Measurements from ENCODE around the gene SDF2L1. TPM values are rescaled to one million over a fixed set of nuclear protein-coding genes. Genes with fewer than 3 reads are reported as not detected.

SDF2L1 gene
- total and polyA plus RNA-seq, 2 of the 13 experiments (the other 11 are each of a cell fraction or from before 2014, with no cell fraction given) = 18.0 to 57.4 TPM

- TF ChIP-seq ZNF574 (CRISPR knock-in tag; IDR thresholded peaks at IDR 0.05) (no peak), HBP1 (CRISPR knock-in tag; IDR thresholded peaks at IDR 0.05; ENCODE audit: low read depth) (peak; percentile 40; the same call in 1 of the 2 replicates), FOXP4 (CRISPR knock-in tag; IDR thresholded peaks at IDR 0.05) (no peak), ZNF775 (CRISPR knock-in tag; IDR thresholded peaks at IDR 0.05; ENCODE audit: borderline replicate concordance) (peak; percentile 76; the same call in 1 of the 2 replicates), HOXA5 (CRISPR knock-in tag; IDR thresholded peaks at IDR 0.05) (no peak), THRA (CRISPR knock-in tag; IDR thresholded peaks at IDR 0.05; ENCODE audit: borderline replicate concordance) (no peak), GPN1 (CRISPR knock-in tag; IDR thresholded peaks at IDR 0.05; ENCODE audit: borderline replicate concordance) (no peak), HOXA3 (CRISPR knock-in tag; IDR thresholded peaks at IDR 0.05) (0 out of 2 replicates have a peak, but pooled peaks have one; percentile 0), STAG1 (CRISPR knock-in tag; IDR thresholded peaks at IDR 0.05) (peak; percentile 71), ZNF160 (CRISPR knock-in tag; IDR thresholded peaks at IDR 0.05) (0 out of 2 replicates have a peak, but pooled peaks have one; percentile 29), ZNF333 (CRISPR knock-in tag; IDR thresholded peaks at IDR 0.05; ENCODE audit: borderline replicate concordance) (0 out of 2 replicates have a peak, but pooled peaks have one; percentile 22), XRCC5 (optimal IDR thresholded peaks at IDR 0.05; ENCODE audit: low read length) (peak; percentile 20), KDM1A (CRISPR knock-in tag; IDR thresholded peaks at IDR 0.05) (no peak), NFE2L1 (CRISPR knock-in tag; IDR thresholded peaks at IDR 0.05; ENCODE audit: borderline replicate concordance) (no peak), TEF (CRISPR knock-in tag; IDR thresholded peaks at IDR 0.05) (no peak), ZNF670 (CRISPR knock-in tag; IDR thresholded peaks at IDR 0.05; ENCODE audit: borderline replicate concordance) (peak; percentile 64; the same call in 1 of the 2 replicates), RAD21 (CRISPR knock-in tag; IDR thresholded peaks at IDR 0.05) (0 out of 2 replicates have a peak, but pooled peaks have one; percentile 9), ZBTB37 (CRISPR knock-in tag; IDR thresholded peaks at IDR 0.05) (0 out of 2 replicates have a peak, but pooled peaks have one; percentile 28), JUNB (CRISPR knock-in tag; IDR thresholded peaks at IDR 0.05; ENCODE audit: borderline replicate concordance) (no peak)
These were observed 699 bp upstream of the SDF2L1 start (continued) for GRCh38 chr22:21641417-21641788.
